ENCODE results near the gene OR2T4.
A peak's percentile ranks its signal among the peaks of the same experiment; 100 is the strongest.

Gene OR2T4

DNA sequence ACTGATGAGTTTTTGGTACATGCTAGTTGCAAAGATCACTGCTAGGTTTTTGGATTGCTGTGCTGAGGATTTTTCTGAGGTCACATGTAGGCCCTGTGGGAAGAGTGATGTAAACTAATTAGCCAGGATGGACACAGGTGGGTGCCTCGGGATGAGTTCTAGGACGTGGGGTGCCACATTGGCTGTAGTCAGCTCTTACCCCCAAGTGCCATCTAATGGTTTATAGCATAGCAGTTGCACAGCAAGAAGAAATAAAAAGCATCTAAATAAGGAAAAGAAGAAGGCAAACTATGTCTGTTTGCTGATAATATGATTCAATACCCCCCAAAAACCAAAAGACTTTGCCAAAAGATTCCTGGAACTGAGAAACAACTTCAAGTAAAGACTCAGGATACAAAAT lies 31.6 kb downstream of the OR2T4 start:
- no peak for DNase-seq (ENCODE audit: low spot score)
- in situ Hi-C loops (cut with MboI; ENCODE audit: low pct_unique_long_range_greater_than_20kb, low sequenced_read_pairs, unreplicated experiment): no loop called here
- TF ChIP-seq, protein P1, sequence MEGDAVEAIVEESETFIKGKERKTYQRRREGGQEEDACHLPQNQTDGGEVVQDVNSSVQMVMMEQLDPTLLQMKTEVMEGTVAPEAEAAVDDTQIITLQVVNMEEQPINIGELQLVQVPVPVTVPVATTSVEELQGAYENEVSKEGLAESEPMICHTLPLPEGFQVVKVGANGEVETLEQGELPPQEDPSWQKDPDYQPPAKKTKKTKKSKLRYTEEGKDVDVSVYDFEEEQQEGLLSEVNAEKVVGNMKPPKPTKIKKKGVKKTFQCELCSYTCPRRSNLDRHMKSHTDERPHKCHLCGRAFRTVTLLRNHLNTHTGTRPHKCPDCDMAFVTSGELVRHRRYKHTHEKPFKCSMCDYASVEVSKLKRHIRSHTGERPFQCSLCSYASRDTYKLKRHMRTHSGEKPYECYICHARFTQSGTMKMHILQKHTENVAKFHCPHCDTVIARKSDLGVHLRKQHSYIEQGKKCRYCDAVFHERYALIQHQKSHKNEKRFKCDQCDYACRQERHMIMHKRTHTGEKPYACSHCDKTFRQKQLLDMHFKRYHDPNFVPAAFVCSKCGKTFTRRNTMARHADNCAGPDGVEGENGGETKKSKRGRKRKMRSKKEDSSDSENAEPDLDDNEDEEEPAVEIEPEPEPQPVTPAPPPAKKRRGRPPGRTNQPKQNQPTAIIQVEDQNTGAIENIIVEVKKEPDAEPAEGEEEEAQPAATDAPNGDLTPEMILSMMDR (IDR thresholded peaks at IDR 0.05; ENCODE audit: extremely low read depth, insufficient read depth, missing control alignments): no peak

DNA sequence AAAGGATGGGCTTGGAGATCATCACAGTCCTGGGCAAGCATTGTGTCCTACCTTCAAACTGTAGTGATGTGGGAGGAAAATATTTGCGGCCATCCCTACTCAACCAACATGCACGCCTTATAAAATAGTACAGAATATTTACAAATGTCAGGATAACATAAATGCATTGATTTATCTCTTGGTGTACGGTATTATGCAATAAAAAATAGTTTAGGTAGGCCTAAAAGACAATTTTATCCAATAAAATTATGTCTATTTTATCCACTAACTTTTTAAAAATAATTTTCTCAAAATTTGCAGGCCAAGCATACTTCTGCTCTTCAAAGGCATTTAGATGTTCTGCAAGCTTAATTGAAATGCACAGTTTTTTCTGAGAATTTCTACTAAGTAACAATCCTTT lies 41.3 kb downstream of the OR2T4 start, which contains the start of gene OR2T1:
Gene OR2T1, plus strand, starts transcription at position 301 of the 400 bp plus-strand sequence. CDS start 3,100 bp downstream, outside the sequence.
- TF ChIP-seq, protein P1 (IDR thresholded peaks at IDR 0.05; ENCODE audit: extremely low read depth, insufficient read depth, missing control alignments): no peak
- in situ Hi-C loops (cut with MboI; ENCODE audit: low pct_unique_long_range_greater_than_20kb, low sequenced_read_pairs, unreplicated experiment): loop anchor here (10.0 kb wide), 1 partner anchor 222 kb away; no protein-coding TSS in a partner anchor
- DNase-seq (ENCODE audit: low spot score): no peak

DNA sequence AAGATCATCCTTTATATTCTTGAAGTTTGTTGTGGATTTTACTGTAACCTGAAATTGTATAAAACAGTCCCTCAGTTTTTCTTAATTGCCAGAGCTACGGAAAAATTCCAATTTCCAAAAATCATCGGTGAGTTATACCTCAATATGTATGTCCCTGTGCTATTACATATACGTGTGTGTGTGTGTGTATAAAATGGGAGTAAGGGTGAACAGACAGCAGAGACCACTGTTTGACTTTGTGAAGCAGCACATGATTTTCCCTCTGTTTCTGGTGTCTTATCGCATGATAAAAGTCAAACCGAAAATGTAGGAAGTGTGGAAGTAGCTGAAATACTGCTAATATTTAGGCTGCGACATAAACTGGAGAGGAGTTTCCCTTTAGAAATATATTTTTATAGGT lies 42.6 kb downstream of the OR2T4 start:
- in situ Hi-C loops (cut with MboI; ENCODE audit: low pct_unique_long_range_greater_than_20kb, low sequenced_read_pairs, unreplicated experiment): loop anchor here (10.0 kb wide), 1 partner anchor 221 kb away; no protein-coding TSS in a partner anchor
- peak; percentile 15 for DNase-seq (ENCODE audit: low spot score)
- TF ChIP-seq, protein P1 (IDR thresholded peaks at IDR 0.05; ENCODE audit: extremely low read depth, insufficient read depth, missing control alignments): no peak

DNA sequence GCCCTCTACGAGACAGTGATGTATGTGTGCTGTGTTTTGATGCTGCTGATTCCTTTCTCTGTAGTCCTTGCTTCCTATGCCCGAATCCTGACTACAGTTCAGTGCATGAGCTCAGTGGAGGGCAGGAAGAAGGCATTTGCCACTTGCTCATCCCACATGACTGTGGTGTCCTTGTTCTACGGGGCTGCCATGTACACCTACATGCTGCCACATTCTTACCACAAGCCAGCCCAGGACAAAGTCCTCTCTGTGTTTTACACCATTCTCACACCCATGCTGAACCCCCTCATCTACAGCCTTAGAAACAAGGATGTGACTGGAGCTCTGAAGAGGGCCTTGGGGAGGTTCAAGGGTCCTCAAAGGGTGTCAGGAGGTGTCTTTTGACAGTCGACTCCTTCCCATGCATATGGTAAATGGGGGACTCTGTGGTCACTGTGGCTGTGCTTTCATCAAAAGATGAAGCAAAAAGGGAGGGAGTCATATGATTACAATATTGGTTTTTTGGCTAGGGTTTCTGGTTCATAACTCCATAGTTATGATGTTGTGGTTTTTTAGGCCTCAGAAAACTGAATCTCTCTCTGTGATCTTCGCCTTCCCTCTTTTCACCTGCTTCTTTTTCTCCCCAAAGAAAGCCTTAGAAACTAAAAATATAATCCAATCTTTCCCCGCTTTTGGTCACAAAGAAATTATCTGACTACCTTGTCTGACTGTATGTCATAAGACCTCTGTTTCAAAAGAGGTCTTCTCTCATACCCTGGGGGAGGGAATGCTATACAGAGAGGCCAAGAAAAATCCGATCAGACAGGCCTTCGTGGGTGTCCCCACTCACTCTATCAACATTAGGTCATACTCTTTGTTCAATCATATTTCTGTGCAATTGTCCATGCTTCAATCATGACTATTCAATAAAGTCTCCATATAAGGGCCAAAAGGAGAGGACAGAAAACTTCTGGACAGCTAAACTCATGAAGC lies 45.5 kb downstream of the OR2T4 start:
- in situ Hi-C loops (cut with MboI; ENCODE audit: low pct_unique_long_range_greater_than_20kb, low sequenced_read_pairs, unreplicated experiment): loop anchor here (10.0 kb wide), 1 partner anchor 218 kb away; no protein-coding TSS in a partner anchor
- DNase-seq (ENCODE audit: low spot score): no peak
- TF ChIP-seq, protein P1 (IDR thresholded peaks at IDR 0.05; ENCODE audit: extremely low read depth, insufficient read depth, missing control alignments): no peak

All from GM13977 (cell line).